Endodermal cell (in vitro differentiated cells): ENCODE data around the gene GPR149. TPM values are rescaled to one million over a fixed set of nuclear protein-coding genes. Genes with fewer than 3 reads are reported as not detected.
"Not testable (repeated sequence)": the region's sequence is repeated elsewhere in the genome, so short reads cannot be mapped to it uniquely, and the experiment has no call there.

Experiments
- DNase-seq: peaks from one replicate; pipeline ENCODE4 v3.0.0-alpha.2; 2017
- H3K27ac ChIP-seq: 2 replicates; pipeline ENCODE4 v1.5.1; 2013; ENCODE audit warnings: mild to moderate bottlenecking, low read depth, low read length, moderate library complexity
- H3K27me3 ChIP-seq: 2 replicates; pipeline ENCODE4 v1.6.1; 2013; ENCODE audit warnings: mild to moderate bottlenecking, low read length, moderate library complexity; ENCODE audit not compliant: insufficient read depth, control insufficient read depth, poor library complexity, severe bottlenecking
- H3K36me3 ChIP-seq: 2 replicates; pipeline ENCODE4 v1.7.0; 2013; ENCODE audit warnings: mild to moderate bottlenecking, low read length, moderate library complexity; ENCODE audit not compliant: control insufficient read depth, insufficient read depth
- H3K4me1 ChIP-seq: one replicate; pipeline ENCODE4 v1.7.0; 2013; ENCODE audit warnings: low read length; ENCODE audit not compliant: control insufficient read depth, insufficient read depth
- H3K4me3 ChIP-seq: 2 replicates; pipeline ENCODE4 v1.5.1; 2013; ENCODE audit warnings: mild to moderate bottlenecking, low read length, moderate library complexity
- H3K9ac ChIP-seq: 2 replicates; pipeline ENCODE4 v1.6.1; 2013; ENCODE audit warnings: mild to moderate bottlenecking, low read length, moderate library complexity; ENCODE audit not compliant: poor library complexity, severe bottlenecking; ENCODE audit errors: extremely low read depth
- H3K9me3 ChIP-seq: 2 replicates; pipeline ENCODE4 v1.6.1; 2013; ENCODE audit warnings: mild to moderate bottlenecking, low read length, moderate library complexity; ENCODE audit not compliant: control insufficient read depth
- H3K27ac Mint-ChIP-seq: 2 replicates; pipeline ENCODE4 v1.8.0; 2020; ENCODE audit warnings: mixed read lengths
- H3K27me3 Mint-ChIP-seq: 2 replicates; pipeline ENCODE4 v1.8.0; 2021; ENCODE audit warnings: mild to moderate bottlenecking, mixed read lengths; ENCODE audit not compliant: insufficient read depth
- H3K36me3 Mint-ChIP-seq: 2 replicates; pipeline ENCODE4 v1.8.0; 2020; ENCODE audit warnings: low read depth, mixed read lengths
- H3K4me1 Mint-ChIP-seq: 2 replicates; pipeline ENCODE4 v1.8.0; 2020; ENCODE audit warnings: mixed read lengths
- H3K4me3 Mint-ChIP-seq: 2 replicates; pipeline ENCODE4 v1.8.0; 2020; ENCODE audit warnings: mild to moderate bottlenecking, moderate library complexity, mixed read lengths
- H3K9me3 Mint-ChIP-seq: 2 replicates; pipeline ENCODE4 v1.8.0; 2020; ENCODE audit warnings: mild to moderate bottlenecking, mixed read lengths
- WGBS, 2 experiments: methylation state at CpG; one replicate each; pipeline versions ENCODE4 v1.1.5 to v1.1.7; 2013; ENCODE audit warnings: missing lambda C conversion rate in 2 of 2, mixed read lengths in 1 of 2; ENCODE audit not compliant: insufficient coverage in 1 of 2, insufficient read length in 1 of 2; 5-methylcytosine and 5-hydroxymethylcytosine counted together
- total RNA-seq, 2 donors: library from RNA; stranded (reverse); fragmentation: NEBNext Ultra II Directional in 1 of 2; extraction: Animal tissue kit (Norgen Biotek cat#: 25700) in 1 of 2; gene quantifications; 2 replicates in 1 of 2; 3 replicates in 1 of 2; pipeline ENCODE4 v1.2.1, GENCODE V29; 2021
- TF ChIP-seq, protein P1 (sequence below): fragments of 200-600 bp; sonication (generic); conservative IDR thresholded peaks from 2 replicates; pipeline ENCODE4 v1.5.0; 2021; ENCODE audit warnings: antibody characterized with exemption, mild to moderate bottlenecking

Gene GPR149
- total RNA-seq, 2 donors from 2014 or later: not detected

GRCh38 chr3:154464440-154465190, 34.6 kb upstream of the GPR149 start:
- TF ChIP-seq, protein P1, sequence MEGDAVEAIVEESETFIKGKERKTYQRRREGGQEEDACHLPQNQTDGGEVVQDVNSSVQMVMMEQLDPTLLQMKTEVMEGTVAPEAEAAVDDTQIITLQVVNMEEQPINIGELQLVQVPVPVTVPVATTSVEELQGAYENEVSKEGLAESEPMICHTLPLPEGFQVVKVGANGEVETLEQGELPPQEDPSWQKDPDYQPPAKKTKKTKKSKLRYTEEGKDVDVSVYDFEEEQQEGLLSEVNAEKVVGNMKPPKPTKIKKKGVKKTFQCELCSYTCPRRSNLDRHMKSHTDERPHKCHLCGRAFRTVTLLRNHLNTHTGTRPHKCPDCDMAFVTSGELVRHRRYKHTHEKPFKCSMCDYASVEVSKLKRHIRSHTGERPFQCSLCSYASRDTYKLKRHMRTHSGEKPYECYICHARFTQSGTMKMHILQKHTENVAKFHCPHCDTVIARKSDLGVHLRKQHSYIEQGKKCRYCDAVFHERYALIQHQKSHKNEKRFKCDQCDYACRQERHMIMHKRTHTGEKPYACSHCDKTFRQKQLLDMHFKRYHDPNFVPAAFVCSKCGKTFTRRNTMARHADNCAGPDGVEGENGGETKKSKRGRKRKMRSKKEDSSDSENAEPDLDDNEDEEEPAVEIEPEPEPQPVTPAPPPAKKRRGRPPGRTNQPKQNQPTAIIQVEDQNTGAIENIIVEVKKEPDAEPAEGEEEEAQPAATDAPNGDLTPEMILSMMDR: no peak
- peaks cover 15% of the 10 kb centered on the region for H3K4me1 Mint-ChIP-seq
- no peak overlapping the region for H3K4me3 Mint-ChIP-seq
- no peak overlapping the region for H3K27ac Mint-ChIP-seq
- DNase-seq: no peak
- Histone ChIP-seq H3K9me3 (no peaks in the 10 kb centered on the region), H3K36me3 (no peaks in the 10 kb centered on the region), H3K9ac (no peak overlapping the region), H3K27me3 (no peaks in the 10 kb centered on the region), H3K4me3 (no peak overlapping the region), H3K27ac (no peak overlapping the region), H3K4me1 (peaks cover 7% of the 10 kb centered on the region)
- no peaks in the 10 kb centered on the region for H3K27me3 Mint-ChIP-seq
- H3K9me3 Mint-ChIP-seq: no peaks in the 10 kb centered on the region
- no peaks in the 10 kb centered on the region for H3K36me3 Mint-ChIP-seq

DNA sequence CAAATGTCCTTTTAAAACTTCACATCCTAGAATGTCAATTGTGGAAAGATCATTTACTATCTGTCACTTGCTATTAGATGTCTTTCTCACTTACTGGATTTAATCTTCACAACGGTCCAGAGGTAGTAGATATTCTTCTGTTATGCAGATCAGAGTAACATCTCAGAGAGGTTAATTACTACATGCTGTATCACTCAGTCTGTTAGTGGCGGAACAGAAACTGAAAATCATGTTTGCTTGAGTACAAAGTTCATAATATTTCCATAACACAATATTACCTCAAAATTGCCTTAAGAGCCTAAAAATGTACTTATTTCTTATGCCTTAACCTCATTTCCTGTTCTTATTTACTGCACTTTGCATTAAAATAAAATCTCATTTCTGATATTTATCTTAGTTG, 28.6 kb upstream of the GPR149 start:
- no peaks in the 10 kb centered on the region for H3K4me1 Mint-ChIP-seq
- H3K4me3 Mint-ChIP-seq: no peak overlapping the region
- Histone ChIP-seq H3K27ac (no peak overlapping the region), H3K4me1 (no peaks in the 10 kb centered on the region), H3K4me3 (no peak overlapping the region), H3K27me3 (no peaks in the 10 kb centered on the region), H3K36me3 (no peaks in the 10 kb centered on the region), H3K9ac (no peak overlapping the region), H3K9me3 (no peaks in the 10 kb centered on the region)
- no peaks in the 10 kb centered on the region for H3K9me3 Mint-ChIP-seq
- TF ChIP-seq, protein P1: no peak
- 91 to 93% methylated on average over 2 of the region's 2 CpGs for WGBS, 2 experiments
- no peak for DNase-seq
- H3K36me3 Mint-ChIP-seq: no peaks in the 10 kb centered on the region
- no peaks in the 10 kb centered on the region for H3K27me3 Mint-ChIP-seq
- H3K27ac Mint-ChIP-seq: no peak overlapping the region

- not testable (repeated sequence) for H3K4me1 ChIP-seq, H3K27me3 ChIP-seq, H3K27me3 Mint-ChIP-seq, H3K9me3 ChIP-seq, H3K36me3 Mint-ChIP-seq, H3K9ac ChIP-seq, H3K27ac ChIP-seq, H3K4me3 ChIP-seq, H3K4me1 Mint-ChIP-seq, H3K36me3 ChIP-seq, DNase-seq, H3K27ac Mint-ChIP-seq, H3K4me3 Mint-ChIP-seq
- peaks cover 11% of the 10 kb centered on the region for H3K9me3 Mint-ChIP-seq
- 87 to 94% methylated on average over 12 of the region's 12 CpGs for WGBS, 2 experiments
These were observed 9.1 kb upstream of the GPR149 start for GRCh38 chr3:154439081-154439480.

GRCh38 chr3:154431043-154431442, 1.1 kb upstream of the GPR149 start:
- no peak overlapping the region for H3K27ac ChIP-seq
- DNase-seq: no peak
- Mint-ChIP-seq H3K4me3 (no peak overlapping the region), H3K9me3 (peaks cover 2% of the 10 kb centered on the region), H3K27ac (no peak overlapping the region), H3K36me3 (no peaks in the 10 kb centered on the region), H3K4me1 (peaks cover 24% of the 10 kb centered on the region), H3K27me3 (peaks cover 51% of the 10 kb centered on the region)
- no peaks in the 10 kb centered on the region for H3K9me3 ChIP-seq
- H3K27me3 ChIP-seq: peaks cover 51% of the 10 kb centered on the region
- TF ChIP-seq, protein P1: no peak
- WGBS, 2 experiments: 91 to 100% methylated on average over 1 to 2 of the region's 2 CpGs
- H3K4me3 ChIP-seq: no peak overlapping the region
- H3K4me1 ChIP-seq: no peaks in the 10 kb centered on the region
- H3K9ac ChIP-seq: no peak overlapping the region
- H3K36me3 ChIP-seq: no peaks in the 10 kb centered on the region
